NB4 (cell line): ENCODE data around the gene CELA2A.

Experiments
- DNase-seq: peaks from one replicate; pipeline ENCODE4 v3.0.0; 2010; ENCODE audit warnings: low read depth
- H3K4me3 ChIP-seq: one replicate; pipeline ENCODE4 v1.5.1; 2011; ENCODE audit warnings: mild to moderate bottlenecking, low read depth, low read length, moderate library complexity
- CTCF ChIP-seq: IDR thresholded peaks from one replicate; pipeline ENCODE4 v1.5.1; 2012; ENCODE audit warnings: low read depth, low read length
- MAX ChIP-seq: IDR thresholded peaks from 2 replicates; pipeline ENCODE4 v1.6.1; 2011; ENCODE audit warnings: low read depth, low read length
- MYC ChIP-seq: IDR thresholded peaks from 2 replicates; pipeline ENCODE4 v1.6.1; 2011; ENCODE audit warnings: low read depth, low read length
- POLR2A ChIP-seq: IDR thresholded peaks from 2 replicates; pipeline ENCODE4 v1.6.1; 2011; ENCODE audit warnings: mild to moderate bottlenecking; ENCODE audit not compliant: insufficient read length; ENCODE audit errors: extremely low read depth

Gene CELA2A

GRCh38 chr1:15448877-15449462 lies 7.6 kb upstream of the CELA2A start:
- DNase-seq = no peak
- TF ChIP-seq MYC = no peak
- no peak for TF ChIP-seq CTCF
- no peak for TF ChIP-seq POLR2A
- no peak for TF ChIP-seq MAX
- H3K4me3 ChIP-seq = no peak overlapping the region

GRCh38 chr1:15449567-15449966 lies 7.0 kb upstream of the CELA2A start:
- no peak for DNase-seq
- H3K4me3 ChIP-seq = no peak overlapping the region
- TF ChIP-seq POLR2A = no peak
- no peak for TF ChIP-seq CTCF
- TF ChIP-seq MAX = no peak
- no peak for TF ChIP-seq MYC

GRCh38 chr1:15451014-15451722 lies 5.4 kb upstream of the CELA2A start:
- no peak for TF ChIP-seq POLR2A
- TF ChIP-seq CTCF = no peak
- no peak for TF ChIP-seq MYC
- TF ChIP-seq MAX = no peak
- DNase-seq = no peak
- no peak overlapping the region for H3K4me3 ChIP-seq

GRCh38 chr1:15452216-15452615 lies 4.3 kb upstream of the CELA2A start:
- no peak for DNase-seq
- H3K4me3 ChIP-seq = no peak overlapping the region
- TF ChIP-seq MAX (no peak), MYC (no peak), CTCF (no peak), POLR2A (no peak)

GRCh38 chr1:15452866-15453571 lies 3.5 kb upstream of the CELA2A start:
- no peak for DNase-seq
- no peak overlapping the region for H3K4me3 ChIP-seq
- TF ChIP-seq CTCF = no peak
- no peak for TF ChIP-seq POLR2A
- TF ChIP-seq MYC = no peak
- no peak for TF ChIP-seq MAX
